Measurements from ENCODE around the gene PLIN3. TPM values are rescaled to one million over a fixed set of nuclear protein-coding genes. Genes with fewer than 3 reads are reported as not detected.

The PLIN3 gene
- total RNA-seq, 1 experiment from 2014 or later = 207 TPM

DNA sequence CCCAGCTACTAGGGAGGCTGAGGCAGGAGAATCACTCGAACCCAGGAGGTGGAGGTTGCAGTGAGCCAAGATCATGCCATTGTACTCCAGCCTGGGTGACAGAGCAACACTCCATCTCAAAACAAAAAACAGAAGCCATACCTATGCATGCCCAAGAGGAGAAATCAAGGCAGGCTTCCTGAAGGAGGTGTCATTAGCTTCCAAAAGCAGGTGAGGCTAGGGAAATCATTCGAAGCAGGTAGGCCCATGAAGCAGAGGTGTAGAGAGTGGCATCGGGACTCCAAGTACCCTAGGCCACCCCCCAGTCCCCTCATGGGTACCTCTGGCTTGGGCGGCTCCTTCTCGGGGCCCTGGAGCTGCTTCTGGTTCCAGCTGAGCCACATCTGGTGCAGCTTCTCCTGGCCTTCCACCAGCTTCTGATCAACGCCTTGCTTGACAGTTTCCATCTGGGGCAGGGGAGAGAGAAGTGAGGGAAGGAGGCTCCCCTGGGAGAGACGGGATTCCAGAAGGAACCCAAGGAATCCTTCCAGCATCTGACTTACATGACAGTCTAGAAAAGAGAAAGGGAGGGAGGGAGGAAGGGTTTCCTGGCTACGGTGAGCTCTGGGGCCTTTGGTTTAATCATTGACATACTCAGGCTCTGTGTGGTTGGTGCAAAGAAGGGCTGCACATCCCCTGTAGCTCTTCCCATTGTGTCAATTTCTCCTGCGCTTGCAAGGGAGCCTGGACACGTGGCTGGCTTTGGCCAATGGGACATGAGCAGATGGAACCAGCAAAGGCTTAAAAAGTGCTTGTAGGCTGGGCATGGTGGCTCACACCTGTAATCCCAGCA, 22.9 kb downstream of the PLIN3 start:
- no peaks in the 10 kb centered on the region for H3K9me2 ChIP-seq (ENCODE audit: insufficient read depth)
- intact Hi-C loops (cut with micrococcal nuclease) = no loop called here
- 0 out of 2 replicates have a peak, but pooled peaks cover 3% of the 10 kb centered on the region for H3K79me2 ChIP-seq (ENCODE audit: insufficient read depth, low read length)
- H3K9me3 ChIP-seq (ENCODE audit: control insufficient read depth in 1 of 2, insufficient read depth in 1 of 2, low read depth in 1 of 2, low read length in 2 of 2) = no peaks in the 10 kb centered on the region
- ChIA-PET POLR2A (no interaction called here), RAD21 (ENCODE audit: low non-redundant PET in 1 of 2, low total read pairs in 2 of 2, uncharacterized antibody in 2 of 2, unreplicated experiment in 2 of 2) (no interaction called here), CTCF (no interaction called here)
- no peaks in the 10 kb centered on the region for H3K27me3 ChIP-seq (ENCODE audit: insufficient read depth, low read length)
- peaks cover 0 to 4% of the 10 kb centered on the region in 2 experiments; a peak in 1 of 4 replicates for H3K4me1 ChIP-seq (ENCODE audit: control insufficient read depth in 1 of 2, insufficient read depth in 2 of 2, low read length in 2 of 2)
- no peaks in the 10 kb centered on the region for H4K20me1 ChIP-seq (ENCODE audit: insufficient read depth)
- H3K9ac ChIP-seq (ENCODE audit: low read length) = no peak overlapping the region
- H3K4me3 ChIP-seq (replicated peaks in 1 of 2; ENCODE audit: low read depth in 1 of 2, low read length in 2 of 2) = no peak overlapping the region
- DNase-seq (ENCODE audit: low read depth, low spot score) (no peak), ATAC-seq (no peak)
- no peak overlapping the region for H3K27ac ChIP-seq (ENCODE audit: low read depth, low read length)
- no peak overlapping the region for H2AFZ ChIP-seq (ENCODE audit: low read depth, low read length, poor library complexity, severe bottlenecking)
- no TSS peak for BruUV-seq (replicated peaks)
- peaks cover 45 to 59% of the 10 kb centered on the region in 2 experiments; a peak in 3 of 4 replicates for H3K36me3 ChIP-seq (ENCODE audit: control insufficient read depth in 1 of 2, insufficient read depth in 2 of 2, low read length in 2 of 2)
- no peak overlapping the region for H3K4me2 ChIP-seq (ENCODE audit: low read length)
- TF ChIP-seq EZH2 (IDR thresholded peaks at IDR 0.05) = no peak
- TF ChIP-seq ZNF274 (IDR thresholded peaks at IDR 0.05; ENCODE audit: low read depth, low read length) = no peak

DNA sequence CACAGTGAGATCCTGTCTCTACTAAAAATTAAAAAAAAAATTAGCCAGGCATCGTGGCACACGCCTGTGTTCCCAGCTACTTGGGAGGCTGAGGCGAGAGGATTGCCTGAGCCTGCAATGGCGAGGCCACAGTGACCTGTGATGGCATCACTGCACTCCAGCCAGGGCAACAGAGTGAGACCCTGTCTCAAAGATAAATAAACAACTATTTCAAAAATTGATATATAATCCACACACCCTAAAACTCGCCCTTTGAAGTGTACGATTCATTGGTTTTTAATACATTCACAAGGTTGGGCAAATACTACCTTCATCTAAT, 23.9 kb downstream of the PLIN3 start:
- Histone ChIP-seq H3K4me3 (replicated peaks in 1 of 2; ENCODE audit: low read depth in 1 of 2, low read length in 2 of 2) (no peak overlapping the region), H3K9me2 (ENCODE audit: insufficient read depth) (no peaks in the 10 kb centered on the region), H3K79me2 (ENCODE audit: insufficient read depth, low read length) (0 out of 2 replicates have a peak, but pooled peaks cover 3% of the 10 kb centered on the region), H3K27ac (ENCODE audit: low read depth, low read length) (no peak overlapping the region), H3K36me3 (ENCODE audit: control insufficient read depth in 1 of 2, insufficient read depth in 2 of 2, low read length in 2 of 2) (peaks cover 43 to 57% of the 10 kb centered on the region in 2 experiments; a peak in 3 of 4 replicates), H2AFZ (ENCODE audit: low read depth, low read length, poor library complexity, severe bottlenecking) (no peak overlapping the region), H3K9ac (ENCODE audit: low read length) (no peak overlapping the region), H3K27me3 (ENCODE audit: insufficient read depth, low read length) (no peaks in the 10 kb centered on the region), H3K9me3 (ENCODE audit: control insufficient read depth in 1 of 2, insufficient read depth in 1 of 2, low read depth in 1 of 2, low read length in 2 of 2) (no peaks in the 10 kb centered on the region), H3K4me2 (ENCODE audit: low read length) (no peak overlapping the region), H3K4me1 (ENCODE audit: control insufficient read depth in 1 of 2, insufficient read depth in 2 of 2, low read length in 2 of 2) (peaks cover 0 to 4% of the 10 kb centered on the region in 2 experiments; a peak in 1 of 4 replicates), H4K20me1 (ENCODE audit: insufficient read depth) (no peaks in the 10 kb centered on the region)
- RAD21 ChIA-PET (ENCODE audit: low non-redundant PET in 1 of 2, low total read pairs in 2 of 2, uncharacterized antibody in 2 of 2, unreplicated experiment in 2 of 2) = no interaction called here
- no TSS peak for BruUV-seq (replicated peaks)
- POLR2A ChIA-PET = no interaction called here
- DNase-seq (ENCODE audit: low read depth, low spot score) (no peak), ATAC-seq (no peak)
- TF ChIP-seq EZH2 (IDR thresholded peaks at IDR 0.05) = no peak
- TF ChIP-seq ELF1 (IDR thresholded peaks at IDR 0.05; ENCODE audit: borderline replicate concordance, low read depth) = no peak
- TF ChIP-seq ZFX (IDR thresholded peaks at IDR 0.05) = no peak
- intact Hi-C loops (cut with micrococcal nuclease) = no loop called here
- CTCF ChIA-PET = interaction anchor here (0.7 kb wide), 1 partner anchor 68 kb away, joined by 3 read pairs; no protein-coding TSS in a partner anchor
